HG03342 (cell line): ENCODE results near the gene CCR7.
"Not testable (repeated sequence)": the region's sequence is repeated elsewhere in the genome, so short reads cannot be mapped to it uniquely, and the experiment has no call there.

Experiments
- ATAC-seq: cut with Tn5 transposase; IDR thresholded peaks from one replicate; pipeline ENCODE4 v1.9.1; 2021; ENCODE audit warnings: mild to moderate bottlenecking, moderate library complexity; ENCODE audit not compliant: unreplicated experiment

Gene CCR7

GRCh38 chr17:40597556-40598300 lies 32.5 kb upstream of the CCR7 start:
- ATAC-seq: no peak

- no peak for ATAC-seq
Observed at GRCh38 chr17:40597156-40597555, 31.9 kb upstream of the CCR7 start.

DNA sequence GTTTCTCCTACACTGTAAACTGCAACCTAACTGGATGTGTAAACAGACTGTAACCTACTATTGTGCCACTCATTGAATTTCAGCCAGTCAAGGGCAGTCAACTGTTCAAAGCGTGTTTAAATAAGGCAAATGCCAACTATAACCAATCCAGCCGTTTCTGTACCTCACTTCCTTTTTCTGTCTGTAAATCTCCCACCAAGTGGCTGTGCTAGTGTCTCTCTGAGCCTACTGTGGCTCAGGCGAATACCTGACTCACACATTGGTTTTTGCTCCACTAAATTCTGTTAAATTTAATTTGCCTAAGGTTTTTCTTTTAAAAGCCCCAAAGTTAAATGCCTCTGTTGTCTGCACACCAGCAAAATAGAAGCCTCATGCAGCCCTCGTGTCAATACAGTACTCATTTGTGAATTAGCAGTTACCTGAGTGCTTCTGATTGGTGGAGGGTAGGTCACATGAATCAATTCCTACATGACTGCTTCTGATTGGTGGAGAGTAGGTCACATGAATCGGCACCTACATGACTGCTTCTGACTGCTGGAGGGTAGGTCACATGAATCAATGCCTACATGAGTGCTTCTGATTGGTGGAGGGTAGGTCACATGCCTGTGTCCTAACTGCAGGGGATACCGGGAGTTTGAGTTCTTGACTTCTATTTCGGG lies 31.1 kb upstream of the CCR7 start:
- ATAC-seq: no peak

DNA sequence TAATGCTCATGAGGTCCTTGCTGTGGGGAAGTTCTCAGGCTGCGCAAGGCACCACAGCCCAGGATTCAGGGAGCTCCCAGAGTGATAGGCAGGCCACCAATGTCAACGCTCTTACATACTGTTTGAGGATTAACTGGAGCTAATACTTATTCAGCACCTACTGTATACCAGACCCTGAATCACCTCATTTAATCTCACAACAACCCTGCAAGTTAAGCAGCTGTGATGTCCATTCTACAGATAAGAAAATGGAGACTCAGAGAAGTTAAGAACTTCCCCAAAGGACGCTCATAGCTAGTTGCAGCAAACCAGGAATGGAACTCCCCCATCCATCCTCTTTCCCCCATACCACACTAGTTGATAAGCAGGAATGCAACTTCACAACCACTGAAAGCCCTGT lies 25.5 kb upstream of the CCR7 start:
- no peak for ATAC-seq

GRCh38 chr17:40588552-40588951 lies 23.3 kb upstream of the CCR7 start:
- no peak for ATAC-seq

DNA sequence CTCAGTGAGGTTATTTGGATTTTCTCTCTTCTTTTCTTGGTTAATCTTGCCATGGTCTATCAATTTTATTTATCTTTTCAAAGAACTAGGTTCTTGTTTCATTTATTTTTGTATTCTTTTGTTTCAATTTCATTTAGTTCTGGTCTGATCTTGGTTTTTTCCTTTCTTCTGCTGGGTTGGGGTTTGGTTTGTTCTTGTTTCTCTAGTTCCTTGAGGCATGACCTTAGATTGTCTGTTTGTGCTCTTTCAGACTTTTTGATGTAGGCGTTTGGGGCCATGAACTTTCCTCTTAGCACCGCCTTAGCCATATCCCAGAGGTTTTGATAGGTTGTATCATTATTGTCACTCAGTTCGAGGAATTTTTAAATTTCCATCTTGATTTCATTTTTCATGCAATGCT lies 21.0 kb upstream of the CCR7 start:
- ATAC-seq: not testable (repeated sequence)

DNA sequence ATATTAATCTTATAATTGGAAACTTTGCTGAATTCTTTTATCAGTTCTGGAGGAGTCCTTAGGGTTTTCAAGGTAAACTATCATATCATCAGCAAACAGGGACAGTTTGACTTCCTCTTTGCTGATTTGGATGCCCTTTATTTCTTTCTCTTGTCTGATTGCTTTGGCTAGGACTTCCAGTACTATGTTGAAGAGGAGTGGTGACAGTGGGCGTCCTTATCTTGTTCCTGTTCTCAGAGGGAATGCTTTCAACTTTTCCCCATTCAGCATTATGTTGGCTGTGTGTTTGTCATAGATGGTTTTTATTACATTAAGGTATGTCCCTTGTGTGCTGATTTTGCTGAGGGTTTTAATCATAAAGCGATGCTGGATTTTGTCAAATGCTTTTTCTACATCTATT lies 19.7 kb upstream of the CCR7 start:
- ATAC-seq: not testable (repeated sequence)

DNA sequence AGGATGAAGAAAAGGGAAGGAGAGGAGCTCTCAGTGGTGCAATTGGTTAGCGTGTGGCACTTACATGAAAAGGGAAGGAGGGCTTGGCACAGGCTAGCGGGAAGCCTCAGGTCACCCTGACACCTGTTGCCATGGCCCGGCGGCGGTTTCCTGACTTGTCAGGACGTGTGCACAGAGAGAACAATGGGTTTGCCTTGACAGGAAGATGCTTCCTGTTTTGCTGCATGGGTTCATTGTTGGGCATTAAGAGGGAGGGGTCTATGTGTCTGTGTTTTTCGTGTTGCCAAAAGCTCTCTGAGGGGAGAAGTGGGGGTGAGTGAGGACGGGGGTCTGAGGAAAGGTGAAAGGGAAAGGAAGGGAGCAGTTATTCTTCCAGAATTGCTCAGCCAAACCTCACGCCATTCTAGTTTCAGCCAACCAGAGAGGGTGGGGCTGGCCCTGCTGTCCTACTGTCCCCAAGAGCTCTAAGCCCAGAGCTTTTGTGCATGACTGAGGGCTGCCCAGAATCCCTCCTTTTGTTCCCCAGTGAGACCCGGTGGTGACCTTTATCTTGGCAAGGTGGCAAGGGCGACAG lies 17.1 kb upstream of the CCR7 start:
- ATAC-seq: peak; percentile 87

DNA sequence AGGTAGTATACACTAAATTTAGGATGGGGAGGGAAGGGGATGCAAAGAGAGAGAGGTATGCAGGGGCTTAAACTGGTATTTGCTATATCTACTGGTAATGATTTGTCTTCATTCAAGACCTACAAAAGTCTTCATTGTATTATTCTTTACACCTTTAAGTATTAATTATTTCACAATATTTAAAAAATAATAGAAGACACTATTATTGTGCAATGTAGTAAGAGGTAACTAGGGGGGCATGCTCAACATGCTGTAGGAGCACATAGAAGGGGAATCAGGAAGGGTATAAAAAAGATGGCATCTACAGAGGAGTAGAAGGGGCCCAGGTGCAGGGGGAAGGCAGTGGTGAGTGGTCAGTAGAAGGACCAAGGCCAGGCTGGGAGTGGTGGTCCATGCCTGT lies 14.9 kb upstream of the CCR7 start:
- no peak for ATAC-seq

DNA sequence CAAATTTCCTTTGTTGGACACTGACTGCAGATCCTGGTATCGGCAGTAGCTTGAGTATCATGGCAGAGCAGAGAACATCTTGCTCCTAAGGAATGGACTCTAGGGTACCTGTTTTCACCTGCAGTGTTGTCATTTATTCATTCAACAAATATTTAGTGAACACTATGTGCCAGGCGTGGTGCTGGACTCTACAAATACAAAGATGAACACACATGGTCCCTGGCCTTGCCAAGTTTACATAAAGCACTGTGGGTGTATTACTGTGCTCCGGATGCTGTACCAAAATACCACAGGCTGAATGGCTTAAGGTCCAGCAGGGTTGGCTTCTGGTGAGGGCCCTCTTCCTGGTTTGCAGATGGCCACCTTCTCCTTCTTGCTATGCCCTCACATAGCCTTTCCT lies 14.2 kb upstream of the CCR7 start:
- ATAC-seq: no peak

- ATAC-seq: no peak
Observed at GRCh38 chr17:40577611-40578065, 12.4 kb upstream of the CCR7 start.

GRCh38 chr17:40576113-40576740 lies 11.0 kb upstream of the CCR7 start:
- no peak for ATAC-seq

GRCh38 chr17:40574292-40574691 lies 9.0 kb upstream of the CCR7 start:
- no peak for ATAC-seq

- not testable (repeated sequence) for ATAC-seq
Observed at GRCh38 chr17:40572245-40572993, 7.1 kb upstream of the CCR7 start.

- no peak for ATAC-seq
Observed at GRCh38 chr17:40568074-40568836, 3.0 kb upstream of the CCR7 start.

DNA sequence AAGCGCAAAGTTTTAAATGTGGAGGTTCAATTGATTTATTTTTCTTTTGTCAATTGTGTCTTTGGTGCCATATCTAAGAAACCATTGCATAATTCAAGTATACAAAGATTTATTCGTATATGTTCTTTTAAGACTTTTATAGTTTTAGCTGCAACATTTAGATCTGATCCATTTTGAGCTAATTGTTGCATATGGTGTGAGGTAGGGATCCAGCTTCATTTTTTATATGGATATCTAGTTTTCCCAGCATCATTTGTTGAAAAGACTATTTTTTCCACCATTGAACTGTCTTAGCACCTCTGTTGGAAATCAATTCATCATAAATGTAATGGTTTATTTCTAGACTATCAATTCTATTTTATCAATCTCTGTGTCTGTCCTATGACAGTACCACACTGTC lies 2.1 kb upstream of the CCR7 start:
- ATAC-seq: no peak

- no peak for ATAC-seq
Observed at GRCh38 chr17:40565769-40566409, 617 bp upstream of the CCR7 start.

DNA sequence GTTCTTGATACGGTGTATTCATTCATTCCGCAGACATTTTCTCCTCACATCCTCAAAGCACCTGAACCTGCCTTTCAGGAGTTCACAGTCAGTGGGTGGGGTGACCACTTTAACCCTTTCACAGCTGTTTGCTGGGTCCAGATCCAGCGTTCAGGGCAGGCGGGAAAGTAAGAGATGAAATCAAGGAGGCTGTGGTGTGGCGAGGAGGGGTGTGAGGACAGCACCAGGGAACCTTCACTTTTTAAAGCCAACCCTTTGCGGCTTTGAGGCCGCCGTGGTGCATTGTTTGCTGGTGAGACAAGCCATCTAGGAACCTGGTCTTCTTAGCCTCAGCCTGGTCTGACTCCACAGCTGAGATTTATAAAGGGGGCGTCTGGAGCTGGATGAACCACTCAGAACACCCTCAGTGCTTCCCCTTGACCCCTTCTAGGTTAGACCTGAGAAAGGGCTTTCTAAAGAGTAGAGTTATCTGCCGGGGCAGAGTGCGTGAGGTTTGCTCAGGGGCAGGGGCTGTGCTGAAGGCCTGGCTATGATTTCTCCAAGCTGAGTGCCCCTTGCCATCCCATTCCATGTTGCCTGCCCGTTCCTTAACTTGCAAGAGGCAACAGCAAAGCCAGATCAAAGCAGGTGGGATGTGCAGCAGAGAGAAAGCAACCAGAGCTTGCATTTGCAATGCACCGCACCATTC lies 933 bp downstream of the CCR7 start:
- ATAC-seq: no peak
